Fibroblast of lung (primary cell): Measurements from ENCODE around the gene FAM43B. TPM values are rescaled to one million over a fixed set of nuclear protein-coding genes. Genes with fewer than 3 reads are reported as not detected.

Source experiments
- DNase-seq, 2 donors: peaks; one replicate each; pipeline versions ENCODE4 v3.0.0 to v3.0.0-alpha.2; 2010; ENCODE audit warnings: low read depth in 2 of 2
- H2AFZ ChIP-seq: 2 replicates; pipeline ENCODE4 v1.5.1; 2012; ENCODE audit warnings: low read length, control low read depth, inconsistent platforms
- H3K27ac ChIP-seq: 2 replicates; pipeline ENCODE4 v1.5.1; 2011; ENCODE audit warnings: low read length, control low read depth; ENCODE audit not compliant: insufficient read depth
- H3K27me3 ChIP-seq: 2 replicates; pipeline ENCODE4 v1.5.1; 2011; ENCODE audit warnings: mild to moderate bottlenecking, low read length; ENCODE audit not compliant: control insufficient read depth, insufficient read depth
- H3K36me3 ChIP-seq: 2 replicates; pipeline ENCODE4 v1.5.1; 2011; ENCODE audit warnings: low read length; ENCODE audit not compliant: control insufficient read depth, insufficient read depth
- H3K4me1 ChIP-seq: 2 replicates; pipeline ENCODE4 v1.5.1; 2011; ENCODE audit warnings: low read length; ENCODE audit not compliant: control insufficient read depth, insufficient read depth; ENCODE audit errors: extremely low read depth
- H3K4me2 ChIP-seq: 2 replicates; pipeline ENCODE4 v1.5.1; 2011; ENCODE audit warnings: low read length, control low read depth; ENCODE audit not compliant: insufficient read depth; ENCODE audit errors: extremely low read depth
- H3K4me3 ChIP-seq, 4 experiments: fragments of 200-600 bp in 1 of 4; sonication (generic) in 1 of 4; replicated peaks in 1 of 4; 2 replicates each; pipeline ENCODE4 v1.5.1; 2011 to 2016; ENCODE audit warnings: low read length in 4 of 4, low read depth in 3 of 4, mild to moderate bottlenecking in 3 of 4, control low read depth in 2 of 4, inconsistent platforms in 1 of 4, mixed read lengths in 1 of 4; ENCODE audit not compliant: insufficient read depth in 1 of 4; ENCODE audit errors: control extremely low read depth in 1 of 4
- H3K79me2 ChIP-seq: 2 replicates; pipeline ENCODE4 v1.5.1; 2012; ENCODE audit warnings: mild to moderate bottlenecking, low read length, inconsistent platforms; ENCODE audit not compliant: control insufficient read depth, insufficient read depth
- H3K9ac ChIP-seq: 2 replicates; pipeline ENCODE4 v1.5.1; 2011; ENCODE audit warnings: mild to moderate bottlenecking, low read length, control low read depth; ENCODE audit not compliant: insufficient read depth
- H3K9me3 ChIP-seq: 2 replicates; pipeline ENCODE4 v1.5.1; 2012; ENCODE audit warnings: low read depth, low read length; ENCODE audit not compliant: control insufficient read depth, insufficient read depth
- H4K20me1 ChIP-seq: 2 replicates; pipeline ENCODE4 v1.5.1; 2011; ENCODE audit warnings: low read length; ENCODE audit not compliant: control insufficient read depth, insufficient read depth; ENCODE audit errors: extremely low read depth
- EZH2 ChIP-seq: IDR thresholded peaks from 2 replicates; pipeline ENCODE4 v1.5.1; 2012; ENCODE audit warnings: low read length, control low read depth, mild to moderate bottlenecking; ENCODE audit errors: missing control alignments
- polyA plus RNA-seq, 2 donors: library from polyadenylated mRNA; depleted of rRNA in 1 of 2; stranded (reverse) in 1 of 2; unstranded in 1 of 2; fragments of >200 nt; gene quantifications; 2 replicates each; pipeline ENCODE4 v1.2.1, GENCODE V29; 2011 to 2012; ENCODE audit warnings: missing spikeins in 1 of 2
- total RNA-seq: library from RNA; depleted of rRNA; stranded (reverse); fragments of >200 nt; gene quantifications from 2 replicates; pipeline ENCODE4 v1.2.1, GENCODE V29; 2014
- TF ChIP-seq, protein P1 (sequence below), 2 donors: IDR thresholded peaks in 1 of 2; conservative IDR thresholded peaks in 1 of 2; 1 replicate in 1 of 2; 2 replicates in 1 of 2; pipeline ENCODE4 v1.5.1; 2011 to 2012; ENCODE audit warnings: low read length in 2 of 2, control low read depth in 1 of 2, inconsistent platforms in 1 of 2, low read depth in 1 of 2, mild to moderate bottlenecking in 1 of 2

The FAM43B gene
- total and polyA plus RNA-seq, 2 donors (not counting 1 experiment from before 2014, with no cell fraction given): not detected

DNA sequence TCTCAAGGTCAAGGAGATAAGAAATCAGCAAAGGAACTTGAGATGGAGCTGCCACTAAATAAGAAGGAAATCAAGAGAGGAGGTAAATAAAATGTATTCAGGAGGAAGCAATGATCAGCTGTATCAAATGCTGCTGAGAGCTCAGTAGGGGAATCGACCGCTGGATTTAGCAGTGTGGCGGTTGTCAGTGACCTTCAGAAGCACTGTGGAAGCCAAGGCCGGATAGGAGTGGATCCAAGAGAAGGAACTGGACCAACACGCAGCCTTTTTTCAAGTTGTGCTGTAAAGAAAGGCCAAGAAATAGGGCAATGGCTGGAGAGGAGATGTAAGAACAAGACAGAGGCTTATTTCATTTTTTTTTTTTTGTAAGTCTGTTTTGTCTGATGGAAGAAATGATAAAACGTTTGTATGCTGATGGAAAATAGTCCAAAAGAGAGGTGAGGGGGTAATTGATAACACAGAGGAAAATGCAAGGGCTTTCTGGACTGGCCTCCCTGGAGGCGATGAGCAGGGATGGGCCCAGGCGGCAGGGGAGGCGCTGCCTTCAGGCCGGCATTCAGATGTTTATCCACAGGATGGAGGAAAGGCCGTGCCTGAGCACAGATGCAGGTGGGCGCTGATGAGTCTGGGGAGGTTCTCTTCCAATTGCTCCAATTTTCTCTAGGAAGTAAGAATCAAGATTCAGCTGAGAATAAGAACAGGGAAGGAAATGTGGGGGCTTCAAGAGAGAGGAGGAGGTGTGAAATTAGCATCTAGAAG is 17.5 kb upstream of the FAM43B start:
- H3K4me3 ChIP-seq: no peak overlapping the region
- peaks cover 28% of the 10 kb centered on the region for H3K27me3 ChIP-seq
- no peaks in the 10 kb centered on the region for H4K20me1 ChIP-seq
- DNase-seq: no peak
- no peak overlapping the region for H3K27ac ChIP-seq
- no peak overlapping the region for H3K9ac ChIP-seq
- H2AFZ ChIP-seq: no peak overlapping the region
- no peaks in the 10 kb centered on the region for H3K4me1 ChIP-seq
- no peak overlapping the region for H3K4me2 ChIP-seq
- no peaks in the 10 kb centered on the region for H3K79me2 ChIP-seq
- no peaks in the 10 kb centered on the region for H3K36me3 ChIP-seq
- no peak for TF ChIP-seq EZH2
- TF ChIP-seq, protein P1, sequence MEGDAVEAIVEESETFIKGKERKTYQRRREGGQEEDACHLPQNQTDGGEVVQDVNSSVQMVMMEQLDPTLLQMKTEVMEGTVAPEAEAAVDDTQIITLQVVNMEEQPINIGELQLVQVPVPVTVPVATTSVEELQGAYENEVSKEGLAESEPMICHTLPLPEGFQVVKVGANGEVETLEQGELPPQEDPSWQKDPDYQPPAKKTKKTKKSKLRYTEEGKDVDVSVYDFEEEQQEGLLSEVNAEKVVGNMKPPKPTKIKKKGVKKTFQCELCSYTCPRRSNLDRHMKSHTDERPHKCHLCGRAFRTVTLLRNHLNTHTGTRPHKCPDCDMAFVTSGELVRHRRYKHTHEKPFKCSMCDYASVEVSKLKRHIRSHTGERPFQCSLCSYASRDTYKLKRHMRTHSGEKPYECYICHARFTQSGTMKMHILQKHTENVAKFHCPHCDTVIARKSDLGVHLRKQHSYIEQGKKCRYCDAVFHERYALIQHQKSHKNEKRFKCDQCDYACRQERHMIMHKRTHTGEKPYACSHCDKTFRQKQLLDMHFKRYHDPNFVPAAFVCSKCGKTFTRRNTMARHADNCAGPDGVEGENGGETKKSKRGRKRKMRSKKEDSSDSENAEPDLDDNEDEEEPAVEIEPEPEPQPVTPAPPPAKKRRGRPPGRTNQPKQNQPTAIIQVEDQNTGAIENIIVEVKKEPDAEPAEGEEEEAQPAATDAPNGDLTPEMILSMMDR (conservative IDR thresholded peaks at IDR 0.05 in 1 of 2, IDR thresholded peaks at IDR 0.05 in 1 of 2; ENCODE audit: low read depth in 1 of 2, low read length in 2 of 2): no peak
- H3K9me3 ChIP-seq: no peaks in the 10 kb centered on the region

DNA sequence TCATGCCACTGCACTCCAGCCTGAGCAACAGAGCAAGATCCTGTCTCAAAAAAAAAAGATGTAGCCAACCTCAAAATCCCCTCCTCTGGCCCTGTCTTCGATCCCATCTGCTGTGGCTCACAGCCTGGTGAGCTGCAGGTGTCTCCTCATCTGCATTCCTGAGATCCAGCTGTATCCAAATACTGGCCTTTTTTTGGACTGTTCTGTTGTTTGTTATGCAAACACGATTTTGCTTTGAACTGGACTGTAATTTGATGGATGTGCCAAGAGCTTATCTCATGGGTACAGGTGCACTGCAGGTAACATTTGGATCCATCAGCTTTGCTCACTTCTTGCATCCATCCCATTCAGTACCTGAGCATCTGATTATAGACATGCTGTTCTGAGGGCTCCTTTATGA is 14.1 kb upstream of the FAM43B start:
- Histone ChIP-seq H3K79me2 (no peaks in the 10 kb centered on the region), H3K27ac (no peak overlapping the region), H3K4me1 (no peaks in the 10 kb centered on the region), H3K4me2 (no peak overlapping the region), H2AFZ (no peak overlapping the region), H3K9ac (no peak overlapping the region), H3K4me3 (no peak overlapping the region), H3K27me3 (peaks cover 30% of the 10 kb centered on the region), H4K20me1 (no peaks in the 10 kb centered on the region), H3K36me3 (no peaks in the 10 kb centered on the region), H3K9me3 (no peaks in the 10 kb centered on the region)
- TF ChIP-seq, protein P1 (conservative IDR thresholded peaks at IDR 0.05 in 1 of 2, IDR thresholded peaks at IDR 0.05 in 1 of 2; ENCODE audit: low read depth in 1 of 2, low read length in 2 of 2): no peak
- TF ChIP-seq EZH2: no peak
- no peak for DNase-seq

DNA sequence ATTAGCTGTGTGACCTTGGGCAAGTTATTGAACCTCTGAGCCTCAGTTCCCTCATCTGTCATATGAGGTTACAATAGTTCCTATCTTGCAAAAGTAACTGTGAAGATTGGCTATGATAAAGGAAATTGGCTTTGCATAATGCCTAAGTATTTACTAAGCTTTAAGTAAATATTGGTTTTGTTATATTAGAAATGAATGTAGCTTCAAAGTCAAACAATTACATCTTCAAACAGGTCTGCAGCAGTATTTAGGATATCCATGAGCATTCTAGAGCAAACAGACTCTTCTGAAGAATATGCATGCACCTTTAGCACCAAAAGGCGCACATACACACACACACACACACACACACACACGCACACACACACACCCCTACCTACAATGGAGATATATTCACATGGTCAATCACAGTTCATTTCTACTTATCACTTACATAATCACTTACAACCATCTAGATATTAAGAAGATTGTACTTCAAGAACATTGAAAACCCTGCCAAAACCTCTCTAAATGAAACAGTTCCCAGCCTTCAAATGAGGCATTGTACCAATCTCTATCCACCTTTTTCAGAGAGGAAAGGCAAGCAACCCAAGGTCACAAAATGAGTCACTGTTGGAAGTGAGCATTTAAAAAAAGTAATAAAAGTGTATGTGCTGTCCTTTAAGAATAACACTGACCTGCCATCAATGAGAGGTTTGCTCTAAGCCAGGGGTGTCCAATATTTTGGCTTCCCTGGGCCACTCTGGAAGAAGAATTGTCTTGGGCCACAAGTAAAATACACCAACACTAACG is 13.4 kb upstream of the FAM43B start:
- H3K36me3 ChIP-seq: no peaks in the 10 kb centered on the region
- H3K27ac ChIP-seq: no peak overlapping the region
- H4K20me1 ChIP-seq: no peaks in the 10 kb centered on the region
- no peaks in the 10 kb centered on the region for H3K4me1 ChIP-seq
- H3K27me3 ChIP-seq: peaks cover 26% of the 10 kb centered on the region
- H3K79me2 ChIP-seq: no peaks in the 10 kb centered on the region
- H3K9ac ChIP-seq: no peak overlapping the region
- H3K9me3 ChIP-seq: no peaks in the 10 kb centered on the region
- H2AFZ ChIP-seq: no peak overlapping the region
- H3K4me3 ChIP-seq: no peak overlapping the region
- no peak for TF ChIP-seq EZH2
- TF ChIP-seq, protein P1 (conservative IDR thresholded peaks at IDR 0.05 in 1 of 2, IDR thresholded peaks at IDR 0.05 in 1 of 2; ENCODE audit: low read depth in 1 of 2, low read length in 2 of 2): no peak
- no peak for DNase-seq
- no peak overlapping the region for H3K4me2 ChIP-seq
